ENCODE measurements around the gene FOXN4.

Gene FOXN4

GRCh38 chr12:109279525-109279924, 29.6 kb downstream of the FOXN4 start:
- no peak overlapping the region for H3K4me3 ChIP-seq (ENCODE audit: low read length)
- TF ChIP-seq ZNF274 (IDR thresholded peaks at IDR 0.05; ENCODE audit: low read depth, low read length), result no peak

DNA sequence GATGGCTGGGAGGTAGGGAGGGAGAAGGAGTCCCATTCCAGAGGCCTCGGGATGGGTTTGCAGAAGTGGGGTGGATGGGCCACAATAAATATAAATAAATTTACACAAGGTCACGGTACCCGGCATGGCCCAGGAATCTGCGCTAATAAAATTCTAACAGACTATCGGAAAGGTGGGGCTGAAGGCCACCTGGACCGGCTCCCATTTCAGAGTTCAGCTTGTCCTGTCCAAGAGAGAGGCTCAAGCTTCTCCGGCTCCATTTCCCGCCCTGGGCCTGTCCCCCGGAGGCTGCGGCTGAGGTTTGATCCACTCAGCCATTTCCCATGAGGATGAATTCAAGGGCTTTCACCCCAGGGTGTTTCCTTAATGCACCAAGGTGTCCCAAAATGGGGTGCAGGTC, 30.2 kb downstream of the FOXN4 start:
- TF ChIP-seq ZNF274 (IDR thresholded peaks at IDR 0.05; ENCODE audit: low read depth, low read length), result no peak
- no peak overlapping the region for H3K4me3 ChIP-seq (ENCODE audit: low read length)

GRCh38 chr12:109277899-109278762, 31.0 kb downstream of the FOXN4 start:
- H3K4me3 ChIP-seq (ENCODE audit: low read length), result no peak overlapping the region
- TF ChIP-seq ZNF274 (IDR thresholded peaks at IDR 0.05; ENCODE audit: low read depth, low read length), result no peak

DNA sequence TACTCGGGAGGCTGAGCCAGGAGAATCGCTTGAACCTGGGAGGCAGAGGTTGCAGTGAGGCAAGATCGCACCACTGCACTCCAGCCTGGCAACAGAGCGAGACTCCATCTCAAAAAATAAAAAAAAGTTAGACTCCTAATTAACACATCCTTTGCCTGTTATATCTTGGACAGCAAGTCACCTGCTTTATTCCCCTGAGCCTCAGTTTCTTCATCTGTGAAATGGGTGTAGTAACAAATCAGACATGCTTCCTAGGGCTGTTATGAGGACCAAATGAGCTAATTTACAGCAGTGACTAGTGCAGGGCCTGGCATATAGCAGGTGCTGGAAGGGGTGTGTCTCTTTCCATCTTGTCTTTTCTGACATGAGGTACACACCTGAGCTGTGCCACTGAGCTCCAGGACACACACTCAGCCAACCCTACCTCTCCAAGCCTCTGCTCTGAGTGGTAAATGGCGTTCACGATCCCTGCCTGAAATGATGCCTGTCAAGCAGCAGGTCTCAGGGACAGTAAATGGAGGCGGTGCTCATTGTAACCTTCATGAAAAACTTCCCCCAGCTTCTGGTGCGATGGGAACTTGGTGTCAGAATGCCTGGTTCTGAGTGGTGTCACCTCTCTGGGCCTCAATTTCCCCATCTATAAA, 31.7 kb downstream of the FOXN4 start:
- no peak for TF ChIP-seq ZNF274 (IDR thresholded peaks at IDR 0.05; ENCODE audit: low read depth, low read length)
- no peak overlapping the region for H3K4me3 ChIP-seq (ENCODE audit: low read length)

GRCh38 chr12:109276160-109276559, 32.9 kb downstream of the FOXN4 start:
- no peak overlapping the region for H3K4me3 ChIP-seq (ENCODE audit: low read length)
- no peak for TF ChIP-seq ZNF274 (IDR thresholded peaks at IDR 0.05; ENCODE audit: low read depth, low read length)

DNA sequence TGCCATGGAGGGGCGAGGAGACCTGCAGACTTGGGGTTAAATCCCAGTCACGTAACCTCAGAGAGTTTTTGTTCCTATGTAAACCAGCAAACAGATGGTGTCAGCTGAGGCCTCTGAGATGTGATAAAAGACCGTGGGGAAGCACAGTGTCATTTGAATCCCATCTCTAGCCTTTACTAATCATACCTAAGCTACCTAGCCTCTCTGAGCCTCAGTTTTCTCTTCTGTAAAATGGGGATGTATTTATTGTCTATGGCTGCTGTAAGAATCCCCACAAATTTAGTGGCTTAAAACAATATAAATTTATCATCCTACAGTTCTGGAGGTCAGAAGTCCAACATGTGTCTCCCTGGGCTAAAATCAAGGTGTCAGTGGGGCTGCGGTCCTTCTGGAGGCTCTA, 33.9 kb downstream of the FOXN4 start:
- no peak for TF ChIP-seq ZNF274 (IDR thresholded peaks at IDR 0.05; ENCODE audit: low read depth, low read length)
- no peak overlapping the region for H3K4me3 ChIP-seq (ENCODE audit: low read length)

DNA sequence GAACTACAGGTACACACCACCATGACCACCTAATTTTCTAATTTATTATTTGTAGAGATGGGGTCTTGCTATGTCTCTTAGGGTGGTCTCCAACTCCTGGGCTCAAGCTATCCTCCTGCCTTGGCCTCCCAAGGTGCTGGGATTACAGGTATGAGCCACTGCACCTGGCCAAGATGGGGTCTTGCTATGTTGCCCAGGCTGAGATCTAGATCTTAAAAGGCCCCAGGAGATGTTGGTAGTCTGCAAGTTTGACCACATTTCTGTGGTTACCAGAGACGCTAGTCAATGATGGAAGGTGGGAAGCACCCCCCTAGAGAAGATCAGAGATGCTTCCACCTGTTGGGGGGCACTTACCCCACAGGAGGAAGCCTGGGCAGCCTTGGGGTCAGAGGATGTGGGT, 34.7 kb downstream of the FOXN4 start:
- no peak for TF ChIP-seq ZNF274 (IDR thresholded peaks at IDR 0.05; ENCODE audit: low read depth, low read length)
- H3K4me3 ChIP-seq (ENCODE audit: low read length), result no peak overlapping the region

DNA sequence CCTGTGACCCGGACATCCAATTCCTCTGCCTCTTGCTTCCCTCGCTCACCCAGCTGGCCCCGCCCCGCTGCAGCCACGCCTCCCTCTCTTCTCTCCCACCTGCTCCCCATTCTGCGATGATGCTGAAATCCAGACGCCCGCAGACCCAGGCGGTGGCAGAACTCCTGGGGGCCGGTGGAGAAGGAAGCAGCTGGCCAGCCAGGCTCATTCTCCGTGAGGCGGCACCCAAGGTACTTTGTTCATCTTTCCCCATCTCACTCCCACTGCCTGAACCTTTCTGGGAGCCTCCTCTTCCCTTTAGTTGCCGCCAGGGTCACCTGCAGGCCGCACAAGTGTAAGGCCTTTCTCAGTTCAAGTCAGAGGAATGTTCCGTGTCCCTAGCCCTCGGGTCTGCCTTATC, 35.7 kb downstream of the FOXN4 start:
- no peak overlapping the region for H3K4me3 ChIP-seq (ENCODE audit: low read length)
- no peak for TF ChIP-seq ZNF274 (IDR thresholded peaks at IDR 0.05; ENCODE audit: low read depth, low read length)

- TF ChIP-seq ZNF274 (IDR thresholded peaks at IDR 0.05; ENCODE audit: low read depth, low read length), result no peak
- H3K4me3 ChIP-seq (ENCODE audit: low read length), result no peak overlapping the region
Observed at GRCh38 chr12:109271418-109271817, 37.7 kb downstream of the FOXN4 start.

DNA sequence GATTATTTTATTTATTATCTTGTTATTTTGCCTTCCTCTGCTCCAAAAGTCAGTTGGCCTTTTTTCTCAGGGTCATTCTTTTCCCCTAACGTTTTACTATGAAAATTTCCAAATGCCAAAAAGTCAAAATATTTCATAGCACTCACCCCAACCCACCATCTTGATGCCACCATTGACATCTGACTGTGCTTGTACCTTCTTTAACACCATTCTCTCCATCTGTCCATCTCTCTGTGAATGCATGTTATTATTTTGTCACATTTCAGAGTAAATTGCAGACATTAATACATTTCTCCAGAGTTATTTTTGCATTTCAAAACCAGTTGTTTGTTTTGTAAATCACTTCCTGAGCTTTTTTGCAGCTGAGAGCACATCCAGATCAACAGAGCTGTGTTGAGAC, 38.6 kb downstream of the FOXN4 start:
- no peak overlapping the region for H3K4me3 ChIP-seq (ENCODE audit: low read length)
- TF ChIP-seq ZNF274 (IDR thresholded peaks at IDR 0.05; ENCODE audit: low read depth, low read length), result no peak

- TF ChIP-seq ZNF274 (IDR thresholded peaks at IDR 0.05; ENCODE audit: low read depth, low read length), result no peak
- H3K4me3 ChIP-seq (ENCODE audit: low read length), result no peak overlapping the region
Observed at GRCh38 chr12:109269428-109269827, 39.7 kb downstream of the FOXN4 start.

GRCh38 chr12:109268896-109269295, 40.2 kb downstream of the FOXN4 start:
- H3K4me3 ChIP-seq (ENCODE audit: low read length), result no peak overlapping the region
- no peak for TF ChIP-seq ZNF274 (IDR thresholded peaks at IDR 0.05; ENCODE audit: low read depth, low read length)

- TF ChIP-seq ZNF274 (IDR thresholded peaks at IDR 0.05; ENCODE audit: low read depth, low read length), result no peak
- no peak overlapping the region for H3K4me3 ChIP-seq (ENCODE audit: low read length)
Observed at GRCh38 chr12:109267361-109267760, 41.7 kb downstream of the FOXN4 start.

DNA sequence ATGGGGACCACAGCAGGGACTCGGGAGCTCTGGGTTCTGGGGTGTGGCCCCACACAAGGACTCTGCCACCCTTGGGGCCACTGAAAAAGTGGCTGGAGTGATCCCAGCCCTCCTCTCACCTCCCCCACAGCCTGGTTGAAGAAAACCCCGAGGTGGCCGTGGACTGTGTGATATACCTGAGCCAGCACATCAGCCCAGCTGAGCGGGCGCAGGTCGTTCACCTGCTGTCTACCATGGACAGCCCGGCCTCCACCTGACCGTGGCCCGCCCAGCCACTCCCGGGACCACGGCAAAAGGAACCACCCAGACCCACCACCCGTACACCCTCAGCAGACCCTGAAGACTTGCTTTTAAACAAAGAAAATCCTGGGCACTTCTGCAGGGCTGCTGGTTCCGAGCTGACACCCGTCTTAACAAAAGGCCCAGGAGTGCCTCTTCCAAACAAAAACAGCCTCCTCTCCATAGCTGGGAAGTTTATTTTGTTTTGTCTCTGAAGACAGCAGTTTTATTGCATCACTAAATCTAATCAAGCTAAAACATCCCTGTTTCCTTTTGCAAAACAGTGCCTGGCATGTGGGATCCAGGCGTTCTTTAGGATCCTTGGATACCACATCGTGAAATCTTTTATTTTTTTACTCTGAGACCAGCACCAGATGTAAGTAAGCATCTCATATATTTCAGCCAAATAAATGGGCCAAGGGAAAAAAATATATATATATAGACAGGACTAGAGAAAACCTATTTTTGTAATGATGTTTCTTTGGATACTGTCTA, 42.8 kb downstream of the FOXN4 start:
- TF ChIP-seq ZNF274 (IDR thresholded peaks at IDR 0.05; ENCODE audit: low read depth, low read length), result no peak
- H3K4me3 ChIP-seq (ENCODE audit: low read length), result no peak overlapping the region

All from GM08714 (cell line).